HG03457 (cell line): Measurements from ENCODE around the gene TSPAN18.

ENCODE experiments used
- ATAC-seq: cut with Tn5 transposase; IDR thresholded peaks from one replicate; pipeline ENCODE4 v1.9.1; 2021; ENCODE audit warnings: moderate number of reproducible peaks; ENCODE audit not compliant: unreplicated experiment

Gene TSPAN18

DNA sequence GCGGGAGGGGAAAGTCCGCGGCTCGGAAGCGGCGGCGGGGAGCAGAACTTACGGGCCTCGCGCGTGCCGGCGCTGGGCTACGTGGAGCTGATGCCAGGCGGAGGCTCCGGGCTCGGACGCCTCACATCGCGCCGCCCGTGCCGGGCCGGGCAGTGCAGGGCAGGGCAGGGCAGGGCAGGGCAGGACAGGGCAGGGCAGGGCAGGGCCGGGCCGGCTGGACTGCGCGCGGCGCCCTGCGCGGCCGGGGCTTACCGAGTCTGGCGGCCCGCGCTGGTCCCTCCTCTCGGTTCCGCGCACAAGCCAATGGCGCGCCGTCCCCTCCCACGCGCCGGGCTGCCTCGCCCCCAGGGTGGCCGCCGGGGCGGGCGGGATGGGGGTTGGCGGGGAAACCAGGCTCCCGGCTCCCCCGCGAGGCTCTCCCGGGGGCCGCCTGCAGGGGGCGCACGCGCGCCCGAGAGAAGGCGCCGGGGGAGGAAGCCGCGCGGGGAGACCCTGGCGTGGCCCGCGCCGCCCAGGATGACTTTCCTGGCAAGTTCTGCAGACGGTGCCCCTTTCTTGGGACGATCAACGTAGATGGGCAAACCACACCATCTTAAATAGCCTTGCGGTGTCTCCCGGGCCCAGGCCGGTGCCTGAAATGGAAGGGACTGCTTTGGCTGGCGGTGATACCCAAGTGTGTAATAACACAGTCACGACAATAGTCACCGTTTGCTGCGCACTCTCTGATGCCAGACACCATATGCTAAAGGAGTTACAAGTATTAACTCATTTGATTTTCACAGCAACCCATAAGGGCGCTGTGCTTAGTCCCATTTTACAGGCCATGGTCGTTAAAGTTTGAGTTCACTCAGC lies 224.1 kb downstream of the TSPAN18 start, which contains the start of gene TP53I11:
TSS of gene TP53I11 (minus strand) at position 259 of the 852 bp plus-strand sequence. CDS start 12,548 bp downstream, outside the sequence.
- ATAC-seq = no peak

DNA sequence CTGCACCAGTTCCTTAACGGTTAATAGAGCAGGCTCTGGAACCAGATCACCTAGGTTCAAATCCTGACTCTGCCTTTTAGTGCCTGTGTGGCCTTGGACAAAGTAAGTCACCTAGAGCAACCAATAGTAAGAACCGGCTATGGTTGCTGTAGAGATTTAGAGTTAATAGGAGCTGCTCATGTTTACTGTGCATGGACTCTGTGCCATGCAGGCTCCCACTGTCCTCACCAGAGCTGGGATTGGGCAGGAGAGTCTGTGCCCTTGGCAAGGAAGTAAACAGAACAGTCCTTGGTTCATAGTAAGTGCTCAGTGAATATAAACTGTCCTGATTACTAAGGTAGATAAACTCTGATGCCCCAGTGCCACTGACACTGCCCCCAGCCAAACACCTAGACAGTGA lies 225.3 kb downstream of the TSPAN18 start:
- ATAC-seq = no peak

DNA sequence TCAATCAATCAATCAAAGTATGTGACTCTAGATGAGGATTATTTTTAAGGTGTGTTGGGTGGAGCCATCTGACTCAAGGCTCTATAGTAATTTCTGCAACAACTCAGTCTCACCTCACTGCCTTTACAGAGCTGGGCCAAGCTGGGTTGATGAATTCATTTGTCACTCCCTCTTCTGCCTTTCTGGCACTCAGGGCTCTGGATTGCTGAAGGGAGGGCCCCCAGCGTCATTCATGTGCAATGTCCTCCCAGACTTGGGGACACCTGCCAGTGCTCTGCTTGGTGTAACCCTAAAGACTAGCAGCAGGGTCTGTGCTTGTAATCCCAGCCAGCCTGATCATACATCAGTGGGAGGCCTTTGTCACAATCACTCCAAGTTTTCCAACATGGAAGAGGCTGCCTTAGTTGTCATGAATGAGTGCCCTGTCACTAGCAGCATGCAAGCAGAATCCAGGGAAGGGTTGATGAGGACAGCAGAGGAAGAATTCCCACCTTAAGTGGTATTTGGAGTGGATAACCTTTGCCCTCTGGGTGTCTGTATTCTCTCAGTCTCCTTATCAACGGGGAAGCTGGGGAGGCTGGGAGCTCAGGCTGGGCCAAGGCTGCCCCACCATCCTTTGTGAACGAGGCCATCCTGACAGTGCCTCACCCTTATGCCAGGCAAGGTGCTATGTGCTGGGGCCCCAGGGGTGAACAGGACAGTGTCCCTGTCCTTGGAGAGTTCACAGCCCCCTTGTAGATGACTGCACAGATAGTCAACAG lies 225.9 kb downstream of the TSPAN18 start:
- ATAC-seq = no peak

DNA sequence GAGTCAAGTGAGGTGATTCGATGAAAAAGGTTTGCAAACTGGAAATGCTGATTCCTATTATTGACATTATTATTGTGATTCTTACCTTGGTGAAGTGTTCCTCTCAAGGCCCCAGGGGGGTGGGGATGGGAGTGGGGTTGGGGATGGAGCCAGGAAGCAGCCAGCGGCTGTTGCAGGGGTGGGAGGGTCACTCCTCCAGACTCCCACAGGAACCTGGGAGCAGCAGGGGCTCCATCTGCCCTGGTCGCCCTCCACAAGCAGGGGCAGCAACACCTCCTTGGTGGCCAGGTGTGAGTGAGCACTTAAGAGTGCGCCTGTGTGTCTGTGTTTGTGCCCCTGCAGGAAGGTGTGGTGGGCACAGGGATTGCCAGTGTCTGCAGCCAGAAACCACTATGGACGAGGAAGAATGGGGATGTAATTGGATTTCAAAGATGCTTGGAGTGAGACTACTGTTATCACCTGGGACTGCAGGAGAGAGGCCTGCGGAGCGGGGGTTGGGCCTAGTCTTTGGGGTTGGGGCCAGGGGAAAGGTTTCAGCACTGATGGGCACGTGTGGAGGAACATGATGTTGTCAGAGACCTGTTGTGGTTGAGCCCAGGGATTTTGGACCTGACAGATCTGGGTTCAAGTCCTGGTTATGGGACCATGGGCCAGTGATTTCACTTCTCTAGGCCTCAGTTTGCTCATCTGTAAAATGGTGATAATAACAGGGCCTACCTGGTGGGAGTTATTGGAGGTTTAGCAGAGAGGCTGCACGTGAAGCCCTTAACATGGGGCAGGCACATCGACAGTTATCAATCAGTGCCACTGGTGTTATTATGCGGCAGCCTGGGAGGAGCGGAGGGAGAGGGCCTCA lies 227.5 kb downstream of the TSPAN18 start:
- no peak for ATAC-seq

- ATAC-seq = no peak
These were observed 228.4 kb downstream of the TSPAN18 start for GRCh38 chr11:44955015-44955738.

DNA sequence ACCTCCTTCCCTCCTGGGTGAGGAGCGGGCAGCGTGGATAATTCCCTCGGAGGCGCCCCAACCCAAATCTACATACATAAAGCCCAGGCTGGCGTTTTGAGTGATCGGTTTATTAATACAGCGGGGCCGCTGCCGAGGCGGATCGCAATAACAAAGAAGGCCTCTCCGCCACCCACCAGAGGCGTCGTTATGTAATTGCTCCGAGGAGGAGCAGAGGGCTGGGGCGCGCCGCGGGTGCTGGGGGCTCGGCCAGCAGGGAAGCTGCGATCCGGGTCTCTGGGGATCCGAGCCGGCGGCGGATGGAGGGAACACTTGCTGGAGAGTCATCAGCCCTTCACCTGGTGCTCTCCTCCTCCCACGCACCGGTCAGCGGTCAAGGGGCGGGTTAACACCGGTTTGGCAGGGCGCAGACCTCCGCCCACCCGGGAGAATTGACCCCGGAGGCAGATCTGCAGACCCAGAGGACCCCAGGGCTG lies 230.3 kb downstream of the TSPAN18 start:
- ATAC-seq = no peak

DNA sequence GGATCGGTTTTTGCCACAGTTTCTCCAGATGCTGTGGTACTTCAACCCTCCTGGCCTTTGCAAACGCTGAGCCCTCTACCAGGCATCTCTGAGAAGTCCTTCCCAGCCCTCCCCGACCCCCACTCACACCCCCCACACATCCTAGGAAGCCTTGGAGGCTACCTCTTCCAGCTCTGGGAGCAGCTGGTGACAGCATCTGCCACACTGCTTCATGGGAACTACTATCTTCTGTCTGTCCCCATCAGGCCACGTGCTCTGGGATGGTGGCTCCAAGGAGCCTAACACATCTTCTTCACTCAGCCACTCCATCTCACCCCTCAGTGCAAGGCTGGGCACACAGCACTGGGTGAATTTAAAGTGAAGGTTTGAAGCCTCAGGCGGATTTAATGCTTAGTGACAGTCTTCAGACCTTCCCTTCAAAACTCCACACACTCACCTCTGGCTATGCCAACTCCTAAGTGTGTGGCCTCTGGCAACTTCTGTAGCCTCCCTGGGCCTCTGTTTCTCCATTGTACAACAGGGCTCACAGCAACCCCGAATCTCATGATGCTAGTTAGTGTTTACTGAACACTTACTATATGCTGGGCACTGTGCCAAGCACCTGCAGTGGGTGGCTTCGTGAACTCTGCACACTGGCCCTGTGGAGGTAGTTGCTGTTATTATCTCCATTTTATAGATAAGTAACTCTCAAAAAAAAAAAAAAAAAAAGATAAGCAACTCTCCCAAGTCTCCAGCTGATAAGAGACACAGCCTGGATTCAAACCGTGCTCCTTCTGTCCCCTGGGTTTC lies 231.2 kb downstream of the TSPAN18 start:
- ATAC-seq = no peak

- no peak for ATAC-seq
These were observed 232.3 kb downstream of the TSPAN18 start for GRCh38 chr11:44959064-44959463.

GRCh38 chr11:44960200-44960845 lies 233.6 kb downstream of the TSPAN18 start:
- ATAC-seq = no peak

- no peak for ATAC-seq
These were observed 235.7 kb downstream of the TSPAN18 start for GRCh38 chr11:44962464-44962863.

GRCh38 chr11:44963136-44963535 lies 236.4 kb downstream of the TSPAN18 start:
- ATAC-seq = no peak

- no peak for ATAC-seq
These were observed 237.2 kb downstream of the TSPAN18 start for GRCh38 chr11:44963948-44964347.

DNA sequence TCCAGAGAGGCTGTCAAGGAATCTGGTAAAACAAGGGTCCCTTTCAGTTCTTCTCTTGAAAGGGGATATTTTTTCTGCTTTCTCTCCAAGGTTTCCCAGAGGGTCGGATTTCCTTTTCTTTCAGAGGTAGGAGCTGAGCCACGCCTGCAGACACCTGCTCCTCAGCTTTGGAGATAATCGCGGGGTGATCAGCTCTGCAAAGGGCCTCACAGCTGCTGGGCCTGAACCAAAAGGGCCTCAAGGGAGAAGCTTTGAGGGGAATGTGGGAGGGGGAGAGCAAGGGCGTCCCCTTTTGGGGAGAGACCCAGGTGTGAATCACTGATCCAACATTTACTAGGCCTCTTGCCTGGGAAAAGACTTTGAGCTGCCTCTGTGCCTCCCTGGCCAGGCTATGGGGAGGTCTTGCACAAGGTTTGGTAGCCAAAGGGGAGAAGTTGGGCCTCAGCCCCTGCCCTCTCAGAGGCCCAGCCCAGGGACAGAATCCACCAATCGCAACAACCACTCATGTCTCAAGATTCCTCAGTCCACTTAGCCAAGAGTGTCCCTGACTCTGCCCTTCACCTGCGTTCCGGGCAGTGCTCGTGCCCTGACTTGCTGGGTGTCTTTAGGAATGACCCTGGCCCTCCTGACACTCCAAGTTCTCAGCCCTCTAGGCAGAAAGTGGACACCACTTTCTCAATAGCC lies 237.9 kb downstream of the TSPAN18 start:
- ATAC-seq = no peak

DNA sequence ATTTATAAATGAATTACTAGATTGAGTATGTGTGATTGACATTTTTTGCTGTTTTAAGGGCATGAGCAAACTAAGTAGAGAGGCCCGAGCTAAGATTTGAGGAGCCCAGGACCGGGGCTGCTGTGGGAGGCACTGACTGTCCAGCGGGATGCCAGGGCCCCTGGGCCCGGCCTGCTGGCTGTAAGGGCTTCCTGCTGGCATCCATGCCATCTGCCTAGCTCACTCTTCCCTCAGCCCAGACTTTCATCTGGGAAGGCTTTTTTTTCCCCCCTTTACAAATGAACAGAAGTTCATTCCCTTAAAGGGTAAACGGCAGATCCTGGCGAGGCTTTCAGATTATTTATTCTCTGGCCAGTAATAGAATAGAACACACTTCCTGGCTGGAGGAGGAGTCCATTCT lies 239.9 kb downstream of the TSPAN18 start:
- ATAC-seq = no peak

DNA sequence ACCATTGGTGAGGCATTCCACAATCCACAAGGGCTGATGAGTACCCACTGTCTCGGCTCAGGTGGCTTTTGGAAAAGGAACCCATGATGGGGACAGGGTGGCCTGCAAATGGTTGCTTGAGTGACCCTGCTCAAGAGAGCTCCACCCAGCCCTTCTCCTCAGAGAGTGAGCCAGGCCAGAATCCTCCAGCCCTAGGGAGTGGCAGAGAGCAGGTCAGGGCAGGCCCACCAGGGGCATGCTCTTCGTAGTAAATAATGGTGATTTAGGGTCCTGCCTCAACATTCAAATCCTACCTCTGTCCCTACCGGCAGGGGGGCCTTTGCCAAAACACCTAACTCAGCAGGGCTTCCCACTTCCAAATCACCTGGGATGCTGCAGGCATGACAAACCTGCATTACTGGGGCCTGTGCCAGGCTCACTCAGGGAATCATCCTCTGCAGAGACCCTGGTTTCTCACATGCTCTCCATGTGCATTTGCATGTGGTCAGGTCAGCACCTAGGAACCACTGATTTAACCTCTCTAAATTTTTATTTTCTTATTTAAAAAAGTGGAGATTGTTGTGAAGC lies 241.3 kb downstream of the TSPAN18 start:
- ATAC-seq = no peak

GRCh38 chr11:44968510-44968909 lies 241.7 kb downstream of the TSPAN18 start:
- no peak for ATAC-seq

DNA sequence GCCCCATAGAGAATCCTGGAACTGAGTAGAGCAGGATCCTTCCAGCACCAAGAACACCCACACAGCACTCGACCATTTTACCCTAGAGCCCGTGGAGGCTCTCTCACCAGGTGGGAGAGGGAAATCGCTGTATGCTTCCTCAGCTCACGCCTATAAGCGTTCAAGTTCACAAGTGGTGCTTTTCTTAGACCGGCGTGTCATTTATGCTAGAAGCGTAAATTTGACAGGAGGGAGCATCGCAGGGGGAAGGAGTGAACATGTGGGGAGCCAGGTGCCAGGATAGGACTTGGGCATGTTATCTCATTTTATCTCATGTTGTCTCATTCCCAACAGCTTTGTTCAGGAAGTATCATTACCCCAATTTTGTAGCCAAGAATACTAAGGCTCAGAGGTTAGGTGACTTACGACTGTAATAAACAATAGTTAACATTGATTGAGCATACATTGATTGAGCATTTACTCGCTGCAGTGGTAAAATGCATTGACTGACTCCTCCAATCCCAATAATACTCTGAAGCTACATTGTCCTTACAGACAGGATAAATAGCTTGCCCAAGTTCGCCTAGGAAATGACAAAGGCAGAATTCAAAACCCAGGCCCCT lies 243.0 kb downstream of the TSPAN18 start:
- no peak for ATAC-seq

- no peak for ATAC-seq
These were observed 243.5 kb downstream of the TSPAN18 start for GRCh38 chr11:44970293-44970692.
